ENCODE results near the gene MOGAT3.
A peak's percentile ranks its signal among the peaks of the same experiment; 100 is the strongest.

MOGAT3 gene

GRCh38 chr7:101166648-101166908, 34.3 kb downstream of the MOGAT3 start:
- no peak for TF ChIP-seq CTCF (conservative IDR thresholded peaks at IDR 0.05; ENCODE audit: low read depth, low read length)
- Histone ChIP-seq H2AFZ (ENCODE audit: low read depth) (no peak overlapping the region), H4K20me1 (ENCODE audit: insufficient read depth) (no peaks in the 10 kb centered on the region), H3K4me1 (ENCODE audit: low read depth, poor library complexity, severe bottlenecking) (peaks cover 18% of the 10 kb centered on the region), H3K79me2 (ENCODE audit: insufficient read depth, low read depth) (no peaks in the 10 kb centered on the region), H3K4me3 (IDR thresholded peaks at IDR 0.05; ENCODE audit: insufficient read depth, low read depth, low read length) (no peak overlapping the region), H3K27ac (no peak overlapping the region), H3K4me2 (no peak overlapping the region), H3K36me3 (ENCODE audit: insufficient read depth) (no peaks in the 10 kb centered on the region), H3K9ac (no peak overlapping the region), H3K27me3 (ENCODE audit: insufficient read depth, low read depth) (peaks cover 64% of the 10 kb centered on the region)

GRCh38 chr7:101165958-101166647, 34.7 kb downstream of the MOGAT3 start:
- Histone ChIP-seq H3K27ac (no peak overlapping the region), H3K4me3 (IDR thresholded peaks at IDR 0.05; ENCODE audit: insufficient read depth, low read depth, low read length) (no peak overlapping the region), H3K27me3 (ENCODE audit: insufficient read depth, low read depth) (peaks cover 59% of the 10 kb centered on the region), H3K79me2 (ENCODE audit: insufficient read depth, low read depth) (no peaks in the 10 kb centered on the region), H3K9ac (no peak overlapping the region), H3K4me2 (peak overlapping the region; percentile 74), H3K4me1 (ENCODE audit: low read depth, poor library complexity, severe bottlenecking) (peaks cover 18% of the 10 kb centered on the region), H3K36me3 (ENCODE audit: insufficient read depth) (no peaks in the 10 kb centered on the region), H4K20me1 (ENCODE audit: insufficient read depth) (no peaks in the 10 kb centered on the region), H2AFZ (ENCODE audit: low read depth) (peak overlapping the region; percentile 71)
- TF ChIP-seq CTCF (conservative IDR thresholded peaks at IDR 0.05; ENCODE audit: low read depth, low read length): no peak

GRCh38 chr7:101165075-101165957, 35.5 kb downstream of the MOGAT3 start, which contains the start of gene VGF:
VGF (minus strand) TSS chr7:101165569; CDS start chr7:101164843, 726 bp downstream.
- peak within 1 kb of the TSS; percentile 74 for H3K4me2 ChIP-seq
- H3K79me2 ChIP-seq (ENCODE audit: insufficient read depth, low read depth): no peaks in the 10 kb centered on the region
- H3K4me3 ChIP-seq (IDR thresholded peaks at IDR 0.05; ENCODE audit: insufficient read depth, low read depth, low read length): no peak within 1 kb of the TSS
- peaks cover 18% of the 10 kb centered on the region for H3K4me1 ChIP-seq (ENCODE audit: low read depth, poor library complexity, severe bottlenecking)
- no peaks in the 10 kb centered on the region for H4K20me1 ChIP-seq (ENCODE audit: insufficient read depth)
- H2AFZ ChIP-seq (ENCODE audit: low read depth): peak within 1 kb of the TSS; percentile 71
- no peak within 1 kb of the TSS for H3K27ac ChIP-seq
- TF ChIP-seq CTCF (conservative IDR thresholded peaks at IDR 0.05; ENCODE audit: low read depth, low read length): no peak
- H3K9ac ChIP-seq: no peak within 1 kb of the TSS
- no peaks in the 10 kb centered on the region for H3K36me3 ChIP-seq (ENCODE audit: insufficient read depth)
- H3K27me3 ChIP-seq (ENCODE audit: insufficient read depth, low read depth): peaks cover 51% of the 10 kb centered on the region

- H3K4me2 ChIP-seq: no peak overlapping the region
- no peak overlapping the region for H3K27ac ChIP-seq
- no peak overlapping the region for H3K9ac ChIP-seq
- no peaks in the 10 kb centered on the region for H3K36me3 ChIP-seq (ENCODE audit: insufficient read depth)
- no peaks in the 10 kb centered on the region for H3K79me2 ChIP-seq (ENCODE audit: insufficient read depth, low read depth)
- H2AFZ ChIP-seq (ENCODE audit: low read depth): no peak overlapping the region
- no peak overlapping the region for H3K4me3 ChIP-seq (IDR thresholded peaks at IDR 0.05; ENCODE audit: insufficient read depth, low read depth, low read length)
- peaks cover 41% of the 10 kb centered on the region for H3K27me3 ChIP-seq (ENCODE audit: insufficient read depth, low read depth)
- peaks cover 11% of the 10 kb centered on the region for H3K4me1 ChIP-seq (ENCODE audit: low read depth, poor library complexity, severe bottlenecking)
- no peak for TF ChIP-seq CTCF (conservative IDR thresholded peaks at IDR 0.05; ENCODE audit: low read depth, low read length)
- H4K20me1 ChIP-seq (ENCODE audit: insufficient read depth): no peaks in the 10 kb centered on the region
Measured at GRCh38 chr7:101164071-101164840, 36.6 kb downstream of the MOGAT3 start.
